Activated CD4-positive, alpha-beta T cell treated with anti-CD3 and anti-CD28 coated beads for 36 hours (primary cell): ENCODE results near the gene C1orf116. TPM values are rescaled to one million over a fixed set of nuclear protein-coding genes. Genes with fewer than 3 reads are reported as not detected.

ENCODE experiments used
- ATAC-seq: fragments of 200-7000 bp; cut with Tn5 transposase; one replicate; pipeline ENCODE4 v1.10.0; 2021; ENCODE audit warnings: mild to moderate bottlenecking, moderate library complexity
- CTCF ChIA-PET: fragments of 350-600 bp; sonication (Branson Sonifier 250); formaldehyde crosslinking; loops from one replicate; lab custom pipeline; 2021; ENCODE audit warnings: antibody characterized with exemption; lab: Charles Lee
- POLR2A ChIA-PET: fragments of 350-600 bp; sonication (Branson Sonifier 250); formaldehyde crosslinking; loops from one replicate; lab custom pipeline; 2021; ENCODE audit warnings: antibody characterized with exemption, inconsistent platforms; lab: Charles Lee
- DNase-seq: peaks from one replicate; pipeline ENCODE4 v3.0.0-alpha.2; 2020
- H3K27ac Mint-ChIP-seq: one replicate; pipeline ENCODE4 v1.8.0; 2021; ENCODE audit warnings: mixed read lengths
- H3K27me3 Mint-ChIP-seq: one replicate; pipeline ENCODE4 v1.8.0; 2021; ENCODE audit warnings: mixed read lengths
- H3K36me3 Mint-ChIP-seq: one replicate; pipeline ENCODE4 v1.8.0; 2021; ENCODE audit warnings: low read depth, mixed read lengths
- H3K4me1 Mint-ChIP-seq: one replicate; pipeline ENCODE4 v1.8.0; 2021; ENCODE audit warnings: mixed read lengths
- H3K4me3 Mint-ChIP-seq: one replicate; pipeline ENCODE4 v1.8.0; 2021; ENCODE audit warnings: mild to moderate bottlenecking, moderate library complexity, mixed read lengths
- H3K9me3 Mint-ChIP-seq: one replicate; pipeline ENCODE4 v1.8.0; 2021; ENCODE audit warnings: low read depth, mixed read lengths
- intact Hi-C, 2 experiments: fragments of 100-400 bp; cut with DNase I in 1 of 2; cut with micrococcal nuclease in 1 of 2; formaldehyde crosslinking; loops; one replicate each; pipeline versions ENCODE4 v1.14.2 to v1.15.1; 2022 to 2024; cut with DNase I, micrococcal nuclease
- total RNA-seq, 2 experiments: library from RNA; stranded (reverse); gene quantifications; one replicate each; pipeline ENCODE4 v1.2.3, GENCODE V29; 2021

Gene C1orf116
- total RNA-seq, 2 experiments from 2014 or later: 0.05 TPM; not detected in 1

DNA sequence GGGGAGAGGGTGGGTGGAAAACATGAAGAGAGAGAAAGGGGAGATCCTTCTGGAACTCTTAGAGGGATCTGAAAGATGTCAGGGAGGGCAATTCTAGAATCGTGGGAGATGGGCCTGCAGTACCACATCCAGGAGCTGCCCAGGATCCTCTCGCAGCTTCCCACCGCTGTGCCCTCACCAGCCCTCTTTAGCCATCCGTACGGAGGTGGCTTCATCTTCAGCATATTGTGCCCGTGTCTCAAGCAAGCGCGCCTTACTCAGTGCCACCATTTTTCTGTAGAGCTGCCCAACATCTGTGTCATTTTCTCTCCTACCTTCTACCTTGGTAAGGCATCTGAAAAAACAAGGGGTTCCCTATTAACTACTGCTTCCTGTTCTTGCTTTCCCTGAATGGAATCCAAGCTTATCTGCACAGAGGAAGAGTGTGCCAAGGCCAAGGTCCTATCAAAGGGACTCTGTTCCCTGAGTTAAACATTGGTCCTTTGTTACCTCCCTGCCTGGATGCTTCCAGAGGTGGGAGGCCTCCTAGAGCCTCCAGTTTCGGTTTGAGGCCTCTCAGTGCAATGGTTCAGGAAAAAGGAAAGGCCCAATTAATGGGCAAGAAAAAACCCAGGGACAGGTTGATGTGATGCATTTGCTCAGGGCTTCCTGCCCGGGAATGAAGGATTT, 23.2 kb downstream of the C1orf116 start:
- ChIA-PET POLR2A (no interaction called here), CTCF (interaction anchor here (1.1 kb wide), 1 partner anchor 41 kb away, joined by 3 read pairs; no protein-coding TSS in a partner anchor)
- Mint-ChIP-seq H3K36me3 (no peaks in the 10 kb centered on the region), H3K4me1 (peaks cover 2% of the 10 kb centered on the region), H3K27me3 (peaks cover 14% of the 10 kb centered on the region), H3K4me3 (no peak overlapping the region), H3K27ac (no peak overlapping the region), H3K9me3 (no peaks in the 10 kb centered on the region)
- DNase-seq (no peak), ATAC-seq (no peak)
- intact Hi-C loops: loop anchor here in 1 of 2 experiments (5.0 kb wide), 1 partner anchor 68 kb away; no protein-coding TSS in a partner anchor

DNA sequence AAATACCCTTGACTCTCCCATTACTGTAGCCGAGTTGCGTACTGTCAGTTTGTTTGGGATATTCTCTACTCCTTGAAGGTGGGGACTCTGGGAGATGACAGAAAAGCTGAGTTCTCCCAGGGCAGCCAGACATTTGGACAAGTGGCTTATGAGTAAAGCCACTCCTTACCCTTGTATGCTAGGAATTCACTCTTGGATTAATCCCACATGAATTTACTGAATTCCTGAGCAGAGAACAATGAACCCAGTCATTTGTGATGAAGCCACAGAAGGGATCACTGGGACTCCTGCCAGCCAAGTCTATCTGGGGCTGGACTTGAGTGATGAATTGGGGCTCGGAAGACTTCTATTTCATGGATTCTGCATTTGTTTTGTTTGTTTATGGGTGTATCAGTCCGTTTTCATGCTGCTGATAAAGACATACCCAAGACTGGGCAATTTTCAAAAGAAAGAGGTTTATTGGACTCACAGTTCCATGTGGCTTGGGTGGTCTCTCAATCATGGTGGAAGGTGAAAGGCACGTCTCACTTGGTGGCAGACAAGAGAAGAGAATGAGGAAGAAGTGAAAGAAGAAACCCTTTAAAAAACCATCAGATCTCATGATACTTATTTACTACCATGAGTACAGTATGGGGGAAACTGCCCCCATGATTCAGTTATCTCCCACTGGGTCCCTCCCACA, 25.1 kb downstream of the C1orf116 start:
- H3K4me3 Mint-ChIP-seq: no peak overlapping the region
- peaks cover 9% of the 10 kb centered on the region for H3K27me3 Mint-ChIP-seq
- ChIA-PET POLR2A (no interaction called here), CTCF (interaction anchor here (0.6 to 1.2 kb wide), 3 partner anchors 74 to 447 kb away, joined by 3 read pairs; partner anchors contain the start of gene CR2)
- no peak for DNase-seq
- no peaks in the 10 kb centered on the region for H3K36me3 Mint-ChIP-seq
- intact Hi-C loops: loop anchor here in 1 of 2 experiments (5.0 kb wide), 1 partner anchor 70 kb away; no protein-coding TSS in a partner anchor
- no peak for ATAC-seq
- H3K9me3 Mint-ChIP-seq: no peaks in the 10 kb centered on the region
- peaks cover 2% of the 10 kb centered on the region for H3K4me1 Mint-ChIP-seq
- no peak overlapping the region for H3K27ac Mint-ChIP-seq

DNA sequence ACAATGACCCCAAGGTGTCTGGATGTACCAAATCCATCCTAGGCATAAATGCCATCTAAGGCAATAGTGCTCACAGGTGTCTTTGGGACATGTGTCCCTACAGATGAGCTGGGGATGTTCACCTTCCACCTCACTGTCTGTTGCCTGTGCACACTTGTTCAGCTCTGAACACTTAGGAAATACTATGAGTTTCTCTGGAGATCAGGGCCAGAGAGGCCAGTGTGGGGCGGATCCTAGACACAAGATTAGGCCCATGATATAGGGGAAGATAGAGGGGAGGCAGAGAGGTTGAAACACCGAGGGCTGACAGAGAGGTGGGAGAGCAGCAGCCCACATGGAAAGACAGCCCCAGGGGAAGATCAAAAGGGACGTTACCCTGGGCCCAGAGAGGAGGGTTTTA, 25.6 kb downstream of the C1orf116 start:
- no peak for ATAC-seq
- intact Hi-C loops: loop anchor here in 1 of 2 experiments (5.0 kb wide), 1 partner anchor 70 kb away; no protein-coding TSS in a partner anchor
- POLR2A ChIA-PET: no interaction called here

DNA sequence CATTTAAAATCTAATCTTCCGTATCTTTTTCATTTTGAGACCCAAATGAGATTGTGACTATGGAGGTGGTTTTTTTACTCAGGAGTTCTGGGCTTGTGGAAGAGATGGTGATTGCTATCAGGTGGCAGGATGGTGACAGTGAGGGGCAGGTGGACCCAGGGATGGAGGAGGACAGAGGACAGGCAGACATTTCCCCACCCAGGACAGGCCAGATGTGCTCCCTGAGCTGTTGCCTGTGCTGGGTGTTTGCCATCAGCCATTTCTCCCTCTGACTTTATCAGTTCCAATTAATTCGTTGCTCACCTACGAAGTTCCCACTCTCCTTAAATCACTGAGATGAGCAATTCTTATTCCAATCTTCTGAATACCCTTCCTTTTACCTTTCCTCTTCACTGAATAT, 26.5 kb downstream of the C1orf116 start:
- Mint-ChIP-seq H3K4me3 (no peak overlapping the region), H3K27ac (no peak overlapping the region), H3K27me3 (peaks cover 6% of the 10 kb centered on the region), H3K9me3 (no peaks in the 10 kb centered on the region), H3K4me1 (peaks cover 2% of the 10 kb centered on the region), H3K36me3 (no peaks in the 10 kb centered on the region)
- CTCF ChIA-PET: interaction anchor here (0.6 to 2.4 kb wide), 14 partner anchors 12 to 384 kb away, joined by 3 to 17 read pairs (median 3); no protein-coding TSS in a partner anchor
- ATAC-seq: no peak
- intact Hi-C loops: loop anchor here in 1 of 2 experiments (5.0 kb wide), 1 partner anchor 71 kb away; no protein-coding TSS in a partner anchor
- POLR2A ChIA-PET: no interaction called here
- DNase-seq: no peak

More for the DNA sequence above, 25.6 kb downstream of the C1orf116 start:
- peaks cover 2% of the 10 kb centered on the region for H3K4me1 Mint-ChIP-seq
- H3K27ac Mint-ChIP-seq: no peak overlapping the region
- H3K9me3 Mint-ChIP-seq: no peaks in the 10 kb centered on the region
- no peaks in the 10 kb centered on the region for H3K36me3 Mint-ChIP-seq
- no peak for DNase-seq
- no peak overlapping the region for H3K4me3 Mint-ChIP-seq
- H3K27me3 Mint-ChIP-seq: peaks cover 7% of the 10 kb centered on the region
- CTCF ChIA-PET: interaction anchor here (0.7 to 1.8 kb wide), 7 partner anchors 12 to 234 kb away, joined by 3 to 9 read pairs (median 3); no protein-coding TSS in a partner anchor

DNA sequence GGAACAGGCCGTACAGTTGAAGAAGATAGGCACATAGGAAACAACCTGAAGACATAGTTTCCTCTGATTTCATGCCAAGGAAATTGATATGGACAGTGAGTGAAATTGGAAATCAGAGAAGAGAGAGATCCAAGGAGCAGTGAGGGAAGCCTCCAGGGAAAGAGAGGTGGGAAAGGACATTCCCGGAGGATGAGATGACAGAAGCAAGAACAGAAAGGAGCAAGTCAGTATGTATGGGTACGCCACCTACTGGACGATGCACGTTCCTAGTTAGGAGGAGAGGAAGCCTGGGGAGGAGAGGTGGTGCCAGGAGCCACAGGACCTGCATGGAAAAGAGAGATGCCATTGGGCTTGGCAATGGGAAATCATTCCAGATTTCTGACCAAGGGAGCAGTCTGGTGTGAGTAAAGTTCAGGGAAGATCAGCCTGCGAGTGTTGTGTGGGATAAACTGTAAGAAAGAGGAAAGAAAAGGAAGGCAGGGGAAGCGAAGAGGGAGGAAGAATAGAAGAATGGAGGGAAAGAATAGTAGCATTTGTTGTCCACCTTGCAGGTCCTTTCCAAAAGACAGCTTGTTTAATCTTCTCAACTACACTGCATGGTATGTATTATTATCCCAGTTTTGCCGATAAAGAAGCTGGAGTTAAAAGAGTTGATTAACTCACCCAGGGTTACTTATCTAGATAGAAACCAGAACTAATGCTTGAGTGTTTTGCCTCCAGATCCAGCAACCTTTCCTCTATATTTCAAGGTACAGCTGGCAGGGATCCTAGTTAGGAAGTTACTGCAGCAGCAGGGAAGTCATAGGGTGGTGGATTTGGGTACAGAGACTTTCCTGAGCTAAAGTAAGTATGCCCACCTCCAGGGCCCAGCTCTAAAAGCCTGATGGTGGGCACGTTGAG, 27.4 kb downstream of the C1orf116 start:
- no peak overlapping the region for H3K27ac Mint-ChIP-seq
- ChIA-PET CTCF (interaction anchor here (0.6 to 2.4 kb wide), 22 partner anchors 10 to 451 kb away, joined by 3 to 17 read pairs (median 4); no protein-coding TSS in a partner anchor), POLR2A (no interaction called here)
- no peaks in the 10 kb centered on the region for H3K9me3 Mint-ChIP-seq
- DNase-seq: peak; percentile 64
- H3K36me3 Mint-ChIP-seq: no peaks in the 10 kb centered on the region
- intact Hi-C loops: loop anchor here in 1 of 2 experiments (5.0 kb wide), 1 partner anchor 72 kb away; no protein-coding TSS in a partner anchor
- no peak overlapping the region for H3K4me3 Mint-ChIP-seq
- H3K27me3 Mint-ChIP-seq: peaks cover 4% of the 10 kb centered on the region
- ATAC-seq: peak; percentile 57
- H3K4me1 Mint-ChIP-seq: peaks cover 2% of the 10 kb centered on the region

DNA sequence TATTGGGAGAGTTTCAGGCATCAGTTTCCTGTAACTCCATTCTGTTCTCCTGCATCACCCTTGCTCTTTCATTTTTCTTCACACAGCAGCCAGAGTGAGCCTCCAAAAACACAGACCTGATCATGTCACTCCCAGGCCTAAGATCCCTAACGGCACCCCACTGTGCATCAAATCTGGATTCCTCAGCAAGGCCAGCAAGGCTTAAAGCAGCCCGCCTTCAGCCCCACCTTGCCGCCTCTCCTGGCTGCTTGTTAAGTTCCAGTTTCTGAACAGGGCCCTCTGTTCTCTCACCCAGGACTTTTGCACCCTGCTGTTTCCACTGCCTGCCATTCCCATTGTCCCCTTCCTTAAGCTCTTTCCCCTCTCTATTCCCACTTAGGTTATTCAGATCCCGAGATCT, 29.3 kb downstream of the C1orf116 start:
- ChIA-PET POLR2A (interaction anchor here (0.6 kb wide), 1 partner anchor 11 kb away, joined by 4 read pairs; no protein-coding TSS in a partner anchor), CTCF (interaction anchor here (0.5 to 2.3 kb wide), 6 partner anchors 10 to 372 kb away, joined by 3 to 6 read pairs (median 4); no protein-coding TSS in a partner anchor)
- Mint-ChIP-seq H3K4me1 (peaks cover 2% of the 10 kb centered on the region), H3K4me3 (no peak overlapping the region), H3K36me3 (no peaks in the 10 kb centered on the region), H3K27me3 (peaks cover 6% of the 10 kb centered on the region), H3K9me3 (no peaks in the 10 kb centered on the region), H3K27ac (no peak overlapping the region)
- intact Hi-C loops: no loop called here
- DNase-seq (no peak), ATAC-seq (no peak)

DNA sequence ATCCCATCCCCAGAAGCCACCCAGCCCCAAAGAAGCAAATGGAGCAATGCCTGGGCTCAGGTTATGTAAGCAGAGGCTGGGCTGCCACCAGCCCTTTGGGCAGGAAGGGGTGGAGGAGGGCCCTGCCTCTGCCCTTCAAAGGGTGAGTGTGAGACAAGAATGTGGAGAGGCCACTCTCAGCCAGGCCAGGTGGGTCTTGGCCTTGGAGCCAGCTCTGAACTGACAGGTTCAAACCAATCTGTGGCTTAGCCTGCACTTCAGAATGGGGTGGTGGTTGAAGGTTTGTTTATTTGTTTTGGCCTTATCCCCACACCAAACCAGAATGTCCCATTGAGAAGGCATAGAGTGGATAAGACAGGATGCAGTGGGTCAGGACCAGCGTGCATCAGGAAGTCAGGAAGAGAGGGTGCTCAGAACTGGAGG, 29.8 kb downstream of the C1orf116 start:
- intact Hi-C loops: no loop called here
- Mint-ChIP-seq H3K36me3 (no peaks in the 10 kb centered on the region), H3K27me3 (peaks cover 6% of the 10 kb centered on the region), H3K27ac (no peak overlapping the region), H3K4me1 (peaks cover 2% of the 10 kb centered on the region), H3K4me3 (no peak overlapping the region), H3K9me3 (no peaks in the 10 kb centered on the region)
- CTCF ChIA-PET: interaction anchor here (0.5 to 2.3 kb wide), 5 partner anchors 22 to 372 kb away, joined by 3 to 6 read pairs (median 3); no protein-coding TSS in a partner anchor
- POLR2A ChIA-PET: no interaction called here
- DNase-seq (no peak), ATAC-seq (no peak)

DNA sequence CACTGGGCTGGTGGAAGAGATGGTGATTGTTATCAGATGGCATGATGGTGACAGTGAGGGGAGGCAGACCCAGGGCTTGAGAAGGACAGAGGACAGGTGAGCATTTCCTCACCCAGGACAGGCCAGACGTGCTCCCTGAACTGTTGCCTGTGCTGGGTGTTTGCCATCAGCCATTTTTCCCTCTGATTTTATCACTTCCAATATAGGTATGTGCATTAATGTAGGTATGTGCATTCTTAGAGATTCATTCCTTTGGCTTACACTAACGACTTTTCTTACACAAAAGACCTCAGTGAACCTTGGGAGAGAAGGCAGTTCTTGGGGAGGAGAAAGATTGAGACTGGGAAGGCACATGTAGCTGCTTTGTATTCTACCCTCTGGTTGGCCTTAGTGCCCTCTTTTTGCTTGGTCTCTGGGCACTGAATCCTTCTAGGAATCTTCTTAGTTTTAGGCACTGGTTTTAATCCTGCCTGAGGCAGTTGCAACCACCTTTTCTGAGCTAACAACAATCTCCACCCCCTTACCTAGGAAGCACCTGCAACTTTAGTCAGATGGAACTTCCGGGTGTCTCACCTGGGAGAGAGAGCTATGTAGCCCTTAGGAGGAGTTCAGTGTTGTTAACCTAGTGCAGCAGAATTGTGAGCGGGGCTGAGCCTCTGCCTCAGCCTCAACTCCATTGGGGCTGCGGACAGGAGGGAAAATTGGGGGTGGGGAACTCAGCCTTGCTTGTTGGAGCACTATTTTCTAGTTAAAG, 30.9 kb downstream of the C1orf116 start:
- Mint-ChIP-seq H3K27me3 (peaks cover 4% of the 10 kb centered on the region), H3K4me3 (no peak overlapping the region), H3K4me1 (peaks cover 2% of the 10 kb centered on the region), H3K9me3 (no peaks in the 10 kb centered on the region), H3K36me3 (no peaks in the 10 kb centered on the region), H3K27ac (no peak overlapping the region)
- intact Hi-C loops: no loop called here
- CTCF ChIA-PET: interaction anchor here (0.8 to 1.5 kb wide), 3 partner anchors 19 to 267 kb away, joined by 3 read pairs; no protein-coding TSS in a partner anchor
- ATAC-seq: no peak
- POLR2A ChIA-PET: no interaction called here
- no peak for DNase-seq

DNA sequence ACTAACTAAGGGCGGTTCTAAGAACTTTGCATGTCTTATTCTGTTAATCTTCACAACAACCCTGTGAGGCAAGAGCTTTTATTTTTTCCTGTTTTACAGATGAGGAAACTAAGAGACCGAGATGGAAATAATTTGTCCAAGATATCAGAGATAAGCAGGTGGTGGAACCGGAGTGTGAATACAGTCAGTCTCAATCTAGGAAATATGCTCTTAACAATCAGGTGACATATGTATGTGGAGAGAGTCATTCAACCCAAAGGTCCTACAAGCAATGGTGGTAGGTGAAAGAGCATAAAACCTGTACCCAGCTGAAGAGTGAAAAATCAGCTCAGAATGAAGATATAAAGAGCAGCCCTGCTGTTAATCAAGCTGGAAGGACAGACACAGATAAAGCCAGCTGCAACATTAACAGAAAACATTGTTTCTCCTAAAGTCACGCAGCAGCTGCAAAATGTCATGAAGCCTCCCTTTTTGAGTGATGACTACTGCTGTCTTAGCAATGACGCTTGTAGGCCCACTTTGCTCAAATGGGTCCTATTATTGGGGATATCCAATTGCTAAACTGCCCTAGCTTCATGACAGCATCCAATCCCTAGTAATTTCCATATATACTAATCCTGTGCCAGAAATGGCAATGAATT, 31.8 kb downstream of the C1orf116 start:
- intact Hi-C loops: no loop called here
- no peak for ATAC-seq
- H3K4me1 Mint-ChIP-seq: peaks cover 2% of the 10 kb centered on the region
- no peaks in the 10 kb centered on the region for H3K9me3 Mint-ChIP-seq
- ChIA-PET CTCF (interaction anchor here (0.6 to 1.5 kb wide), 3 partner anchors 18 to 266 kb away, joined by 3 read pairs; no protein-coding TSS in a partner anchor), POLR2A (no interaction called here)
- H3K27me3 Mint-ChIP-seq: peaks cover 4% of the 10 kb centered on the region
- DNase-seq: no peak
- no peaks in the 10 kb centered on the region for H3K36me3 Mint-ChIP-seq
- H3K4me3 Mint-ChIP-seq: no peak overlapping the region
- H3K27ac Mint-ChIP-seq: no peak overlapping the region

DNA sequence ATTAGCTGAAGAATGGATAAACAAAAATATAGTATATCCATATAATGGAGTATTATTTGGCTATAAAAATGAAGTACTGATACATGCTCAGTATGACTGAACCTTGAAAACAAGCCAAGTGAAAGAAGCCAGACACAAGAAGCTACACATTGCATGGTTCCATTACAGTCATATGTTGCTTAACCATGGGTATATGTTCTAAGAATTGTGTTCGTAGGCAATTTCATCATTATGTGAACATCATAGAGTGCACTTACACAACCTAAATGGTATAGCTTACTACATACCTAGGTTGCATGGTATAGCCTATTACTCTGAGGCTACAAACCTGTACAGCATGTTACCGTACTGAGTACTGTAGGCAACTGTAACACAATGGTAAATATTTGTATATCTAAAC, 33.7 kb downstream of the C1orf116 start:
- ATAC-seq: no peak
- ChIA-PET CTCF (interaction anchor here (1.5 to 1.8 kb wide), 2 partner anchors 77 to 86 kb away, joined by 3 read pairs; no protein-coding TSS in a partner anchor), POLR2A (no interaction called here)
- DNase-seq: no peak
- H3K4me1 Mint-ChIP-seq: no peaks in the 10 kb centered on the region
- peaks cover 3% of the 10 kb centered on the region for H3K27me3 Mint-ChIP-seq
- H3K4me3 Mint-ChIP-seq: no peak overlapping the region
- no peaks in the 10 kb centered on the region for H3K36me3 Mint-ChIP-seq
- H3K9me3 Mint-ChIP-seq: no peaks in the 10 kb centered on the region
- intact Hi-C loops: no loop called here
- H3K27ac Mint-ChIP-seq: no peak overlapping the region
